Esophagus muscularis mucosa (tissue), 4 donors: ENCODE measurements around the gene ZNF341. TPM values are rescaled to one million over a fixed set of nuclear protein-coding genes. Genes with fewer than 3 reads are reported as not detected.

Experiments used
- DNase-seq: peaks from one replicate; pipeline ENCODE4 v3.0.0-alpha.2; 2017; ENCODE audit errors: extremely low spot score
- H3K27ac ChIP-seq, 4 donors: fragments of 200-600 bp; sonication (generic); replicated peaks in 1 of 4; 1 replicate in 3 of 4; 2 replicates in 1 of 4; pipeline ENCODE4 v1.5.1; 2016 to 2019; ENCODE audit warnings: mild to moderate bottlenecking in 1 of 4
- H3K27me3 ChIP-seq, 4 donors: fragments of 200-600 bp; sonication (generic); one replicate each; pipeline versions ENCODE4 v1.5.1 to v1.6.0; 2016 to 2019
- H3K36me3 ChIP-seq, 4 donors: fragments of 200-600 bp; sonication (generic); one replicate each; pipeline ENCODE4 v1.5.1; 2016 to 2019
- H3K4me1 ChIP-seq, 4 donors: fragments of 200-600 bp; sonication (generic); one replicate each; pipeline ENCODE4 v1.5.1; 2016 to 2019
- H3K4me3 ChIP-seq, 4 donors: fragments of 200-600 bp; sonication (generic); 1 replicate in 2 of 4; 2 replicates in 2 of 4; pipeline ENCODE4 v1.5.1; 2016 to 2019; ENCODE audit warnings: mild to moderate bottlenecking in 4 of 4, moderate library complexity in 1 of 4
- H3K9me3 ChIP-seq, 4 donors: fragments of 200-600 bp; sonication (generic); 1 replicate in 3 of 4; 2 replicates in 1 of 4; pipeline ENCODE4 v1.5.1; 2016 to 2019
- EP300 ChIP-seq: sonication (generic); formaldehyde crosslinking; IDR thresholded peaks from one replicate; pipeline ENCODE4 v1.6.1; 2017; ENCODE audit warnings: antibody characterized with exemption
- POLR2A ChIP-seq: fragments of 450-650 bp; IDR thresholded peaks from one replicate; pipeline ENCODE4 v1.6.1; 2017; ENCODE audit warnings: antibody characterized with exemption, moderate library complexity, mild to moderate bottlenecking, low read depth
- POLR2AphosphoS5 ChIP-seq, 2 donors: sonication (generic); formaldehyde crosslinking; IDR thresholded peaks; one replicate each; pipeline ENCODE4 v1.6.1; 2017; ENCODE audit warnings: antibody characterized with exemption in 2 of 2
- WGBS: methylation state at CpG from one replicate; pipeline ENCODE4 v1.1.5; 2018; 5-methylcytosine and 5-hydroxymethylcytosine counted together
- intact Hi-C: fragments of 100-400 bp; cut with DNase I; formaldehyde crosslinking; loops from one replicate; pipeline ENCODE4 v1.15.1; 2023
- total RNA-seq, 4 donors: library from RNA; depleted of rRNA; stranded (reverse); fragments of >200 nt; gene quantifications; one replicate each; pipeline versions ENCODE4 v1.1.0 to v1.2.1, GENCODE V29; 2016
- TF ChIP-seq, protein P1 (sequence below), 3 experiments: fragments of 200-600 bp in 2 of 3; fragments of 450-650 bp in 1 of 3; sonication (generic) in 2 of 3; IDR thresholded peaks; one replicate each; pipeline ENCODE4 v1.5.1; 2017 to 2019; ENCODE audit warnings: antibody characterized with exemption in 3 of 3, mild to moderate bottlenecking in 2 of 3, moderate library complexity in 1 of 3

ZNF341 gene
- total RNA-seq, 4 donors from 2014 or later, result 1.7 to 4.2 (median 3.4) TPM

DNA sequence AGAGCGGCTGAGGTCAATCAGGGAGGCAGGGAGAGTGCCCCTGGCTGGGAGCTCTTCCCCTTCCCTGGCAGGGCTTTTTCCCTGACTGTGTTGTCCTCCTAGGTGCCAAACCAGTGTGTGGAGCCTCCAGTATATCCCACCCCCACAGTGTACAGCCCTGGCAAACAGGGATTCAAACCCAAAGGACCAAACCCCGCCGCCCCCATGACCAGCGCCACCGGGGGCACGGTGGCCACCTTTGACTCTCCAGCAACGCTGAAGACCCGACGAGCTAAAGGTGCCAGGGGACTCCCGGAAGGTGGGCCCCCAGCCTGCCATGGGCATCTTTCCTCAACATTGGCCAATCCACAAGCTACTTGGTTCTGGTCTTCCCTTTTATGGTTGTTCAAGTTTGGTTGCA lies 25.2 kb downstream of the ZNF341 start:
- Histone ChIP-seq H3K27ac (no peak overlapping the region), H3K4me1 (no peaks in the 10 kb centered on the region), H3K4me3 (no peak overlapping the region), H3K9me3 (peaks cover 0 to 11% (median 6%) of the 10 kb centered on the region in 4 donors), H3K36me3 (peaks cover 32 to 83% (median 59%) of the 10 kb centered on the region in 4 donors), H3K27me3 (no peaks in the 10 kb centered on the region)
- no peak for DNase-seq
- TF ChIP-seq POLR2A, result no peak
- TF ChIP-seq EP300, result no peak
- 98% methylated on average over 10 of the region's 10 CpGs for WGBS
- intact Hi-C loops, result no loop called here

DNA sequence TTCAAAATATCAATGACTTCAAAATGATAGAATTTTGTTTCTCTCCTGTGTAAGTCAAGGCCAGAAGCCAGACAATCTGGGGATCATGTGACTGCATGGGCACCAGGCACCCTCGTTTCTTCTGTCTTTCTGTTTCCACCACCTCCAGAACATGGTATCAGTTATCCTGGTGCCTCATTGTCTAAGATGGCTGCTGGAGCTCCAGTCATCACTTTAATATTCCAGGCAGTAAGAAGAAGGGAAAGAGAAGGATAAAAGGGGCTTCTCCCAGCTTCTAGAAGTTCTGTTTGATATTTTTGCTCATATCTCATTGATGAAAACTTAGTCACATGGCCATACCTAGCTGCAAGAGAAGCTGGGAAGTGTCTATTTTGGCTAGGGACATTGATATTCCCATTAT lies 25.7 kb downstream of the ZNF341 start:
- H3K36me3 ChIP-seq, result peaks cover 32 to 83% (median 59%) of the 10 kb centered on the region in 4 donors
- WGBS, result 95% methylated on average over 1 of the region's 1 CpG
- H3K4me1 ChIP-seq, result no peaks in the 10 kb centered on the region
- DNase-seq, result no peak
- intact Hi-C loops, result no loop called here
- no peak overlapping the region for H3K4me3 ChIP-seq
- no peak overlapping the region for H3K27ac ChIP-seq
- H3K9me3 ChIP-seq, result peaks cover 0 to 11% (median 6%) of the 10 kb centered on the region in 4 donors
- no peak for TF ChIP-seq POLR2A
- no peak for TF ChIP-seq POLR2AphosphoS5 (IDR thresholded peaks at IDR 0.05)
- TF ChIP-seq, protein P1, sequence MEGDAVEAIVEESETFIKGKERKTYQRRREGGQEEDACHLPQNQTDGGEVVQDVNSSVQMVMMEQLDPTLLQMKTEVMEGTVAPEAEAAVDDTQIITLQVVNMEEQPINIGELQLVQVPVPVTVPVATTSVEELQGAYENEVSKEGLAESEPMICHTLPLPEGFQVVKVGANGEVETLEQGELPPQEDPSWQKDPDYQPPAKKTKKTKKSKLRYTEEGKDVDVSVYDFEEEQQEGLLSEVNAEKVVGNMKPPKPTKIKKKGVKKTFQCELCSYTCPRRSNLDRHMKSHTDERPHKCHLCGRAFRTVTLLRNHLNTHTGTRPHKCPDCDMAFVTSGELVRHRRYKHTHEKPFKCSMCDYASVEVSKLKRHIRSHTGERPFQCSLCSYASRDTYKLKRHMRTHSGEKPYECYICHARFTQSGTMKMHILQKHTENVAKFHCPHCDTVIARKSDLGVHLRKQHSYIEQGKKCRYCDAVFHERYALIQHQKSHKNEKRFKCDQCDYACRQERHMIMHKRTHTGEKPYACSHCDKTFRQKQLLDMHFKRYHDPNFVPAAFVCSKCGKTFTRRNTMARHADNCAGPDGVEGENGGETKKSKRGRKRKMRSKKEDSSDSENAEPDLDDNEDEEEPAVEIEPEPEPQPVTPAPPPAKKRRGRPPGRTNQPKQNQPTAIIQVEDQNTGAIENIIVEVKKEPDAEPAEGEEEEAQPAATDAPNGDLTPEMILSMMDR (IDR thresholded peaks at IDR 0.05), result no peak
- no peak for TF ChIP-seq EP300
- H3K27me3 ChIP-seq, result no peaks in the 10 kb centered on the region

DNA sequence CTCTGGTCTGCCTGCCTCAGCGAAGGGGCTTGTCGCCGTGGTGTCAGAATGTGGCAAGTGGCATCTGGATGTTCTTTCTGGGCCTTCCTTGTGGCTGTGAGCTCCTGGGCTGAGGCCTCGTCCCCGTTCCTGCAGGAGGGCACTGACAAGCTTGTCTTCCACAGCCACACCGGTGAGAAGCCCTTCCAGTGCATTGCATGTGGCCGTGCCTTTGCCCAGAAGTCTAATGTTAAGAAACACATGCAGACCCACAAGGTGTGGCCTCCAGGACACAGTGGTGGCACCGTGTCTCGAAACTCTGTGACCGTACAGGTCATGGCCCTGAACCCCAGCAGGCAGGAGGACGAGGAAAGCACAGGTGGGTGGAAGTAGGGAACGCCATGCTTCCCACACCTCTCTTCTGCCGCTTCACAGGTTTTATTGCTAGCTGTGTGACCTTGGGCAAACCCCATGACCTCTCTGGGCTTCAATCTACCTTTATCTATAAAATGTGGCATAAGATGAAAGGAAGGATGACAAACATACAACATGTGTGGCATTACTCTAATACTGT lies 30.0 kb downstream of the ZNF341 start:
- 100% methylated on average over 3 of the region's 13 CpGs for WGBS
- Histone ChIP-seq H3K4me3 (no peak overlapping the region), H3K9me3 (peaks cover 0 to 11% (median 6%) of the 10 kb centered on the region in 4 donors), H3K27ac (no peak overlapping the region), H3K36me3 (peaks cover 25 to 67% (median 40%) of the 10 kb centered on the region in 4 donors), H3K4me1 (no peaks in the 10 kb centered on the region), H3K27me3 (no peaks in the 10 kb centered on the region)
- TF ChIP-seq POLR2AphosphoS5 (IDR thresholded peaks at IDR 0.05), result no peak
- TF ChIP-seq EP300, result no peak
- TF ChIP-seq, protein P1 (IDR thresholded peaks at IDR 0.05), result no peak
- TF ChIP-seq POLR2A, result no peak
- no peak for DNase-seq
- intact Hi-C loops, result no loop called here

DNA sequence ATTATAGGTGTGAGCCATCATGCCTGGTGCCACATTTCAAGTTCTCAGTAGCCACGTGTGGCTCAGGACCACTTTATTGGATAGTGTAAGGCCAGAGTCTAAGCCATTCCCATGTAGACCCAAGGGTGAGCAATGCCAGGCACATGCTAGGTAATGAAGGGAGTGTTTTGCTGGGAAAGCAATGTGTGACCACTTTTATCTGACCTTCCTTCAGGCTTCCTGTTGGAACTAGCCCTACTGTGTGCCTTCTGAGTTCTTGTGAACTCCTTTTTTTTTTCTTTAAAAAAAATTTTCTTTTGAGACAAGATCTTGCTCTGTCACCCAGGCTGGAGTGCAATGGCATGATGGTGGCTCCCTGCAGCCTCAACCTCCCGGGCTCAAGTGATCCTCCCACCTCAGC lies 33.3 kb downstream of the ZNF341 start:
- Histone ChIP-seq H3K27me3 (no peaks in the 10 kb centered on the region), H3K9me3 (no peaks in the 10 kb centered on the region), H3K4me3 (no peak overlapping the region), H3K4me1 (no peaks in the 10 kb centered on the region), H3K27ac (no peak overlapping the region), H3K36me3 (peaks cover 12 to 67% (median 37%) of the 10 kb centered on the region in 4 donors)
- 100% methylated on average over 1 of the region's 2 CpGs for WGBS
- no peak for DNase-seq
- no peak for TF ChIP-seq POLR2A
- no peak for TF ChIP-seq POLR2AphosphoS5 (IDR thresholded peaks at IDR 0.05)
- no peak for TF ChIP-seq EP300
- TF ChIP-seq, protein P1 (IDR thresholded peaks at IDR 0.05), result no peak
- intact Hi-C loops, result no loop called here

DNA sequence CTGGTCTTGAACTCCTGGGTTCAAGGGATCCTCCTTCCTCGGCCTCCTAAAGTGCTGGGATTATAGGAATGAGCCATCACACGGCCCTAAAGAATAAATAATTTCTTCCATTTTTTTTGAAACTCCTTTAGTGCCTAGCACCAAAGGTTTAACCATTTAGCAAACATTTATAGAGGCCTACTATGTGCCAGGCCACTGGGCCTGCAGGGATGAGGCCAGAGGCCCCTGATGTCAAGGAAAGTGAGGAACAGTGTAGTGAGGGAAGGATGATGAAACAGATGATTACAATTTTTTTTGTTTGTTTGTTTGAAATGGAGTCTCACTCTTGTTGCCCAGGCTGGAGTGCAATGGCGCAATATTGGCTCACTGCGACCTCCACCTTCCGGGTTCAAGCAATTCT lies 33.8 kb downstream of the ZNF341 start:
- Histone ChIP-seq H3K27me3 (no peaks in the 10 kb centered on the region), H3K27ac (no peak overlapping the region), H3K4me3 (no peak overlapping the region), H3K4me1 (no peaks in the 10 kb centered on the region), H3K36me3 (peaks cover 12 to 65% (median 37%) of the 10 kb centered on the region in 4 donors), H3K9me3 (no peaks in the 10 kb centered on the region)
- WGBS, result 93% methylated on average over 5 of the region's 5 CpGs
- DNase-seq, result no peak
- TF ChIP-seq POLR2A (no peak), POLR2AphosphoS5 (IDR thresholded peaks at IDR 0.05) (no peak), EP300 (no peak)
- TF ChIP-seq, protein P1 (IDR thresholded peaks at IDR 0.05), result no peak
- intact Hi-C loops, result no loop called here
